OCI-LY1 (cell line): ENCODE measurements around the gene PRKCD.

Experiments used
- H2AFZ ChIP-seq: fragments of 200-600 bp; sonication (generic), shearing (Covaris generic); 2 replicates; pipeline ENCODE4 v1.6.0; 2014; ENCODE audit warnings: antibody characterized with exemption, mild to moderate bottlenecking, low read length
- H3F3A ChIP-seq: fragments of 200-600 bp; sonication (generic), shearing (Covaris generic); 2 replicates; pipeline ENCODE4 v1.6.0; 2014; ENCODE audit warnings: mild to moderate bottlenecking, antibody characterized with exemption, low read length, moderate library complexity; ENCODE audit not compliant: insufficient read depth
- H3K27ac ChIP-seq: fragments of 200-600 bp; sonication (generic); 2 replicates; pipeline ENCODE4 v1.5.1; 2014; ENCODE audit warnings: low read length, mixed run types, mild to moderate bottlenecking, low read depth; ENCODE audit not compliant: poor library complexity, severe bottlenecking
- H3K27me3 ChIP-seq: fragments of 200-600 bp; sonication (generic); 2 replicates; pipeline ENCODE4 v1.6.0; 2014; ENCODE audit warnings: antibody characterized with exemption, mild to moderate bottlenecking, low read length, moderate library complexity; ENCODE audit not compliant: insufficient read depth
- H3K36me3 ChIP-seq: fragments of 200-600 bp; sonication (generic); 2 replicates; pipeline ENCODE4 v1.6.1; 2014; ENCODE audit warnings: mild to moderate bottlenecking, antibody characterized with exemption, low read length, moderate library complexity, mixed read lengths; ENCODE audit not compliant: insufficient read depth
- H3K4me1 ChIP-seq: fragments of 200-600 bp; sonication (generic); 2 replicates; pipeline ENCODE4 v1.5.1; 2014; ENCODE audit warnings: mild to moderate bottlenecking, low read length, moderate library complexity; ENCODE audit not compliant: insufficient read depth, severe bottlenecking
- H3K4me2 ChIP-seq: fragments of 200-600 bp; sonication (generic), shearing (Covaris generic); 2 replicates; pipeline ENCODE4 v1.6.1; 2014; ENCODE audit warnings: low read length
- H3K4me3 ChIP-seq: fragments of 200-600 bp; sonication (generic); 2 replicates; pipeline ENCODE4 v1.5.1; 2014; ENCODE audit warnings: low read length, low read depth, mild to moderate bottlenecking, mixed read lengths; ENCODE audit not compliant: poor library complexity, severe bottlenecking
- H3K79me2 ChIP-seq: fragments of 200-600 bp; shearing (Covaris generic); 2 replicates; pipeline ENCODE4 v1.6.1; 2016; ENCODE audit warnings: mixed run types, low read length, mixed read lengths; ENCODE audit not compliant: insufficient read depth
- H3K9ac ChIP-seq: fragments of 200-600 bp; sonication (generic), shearing (Covaris generic); 2 replicates; pipeline ENCODE4 v1.6.1; 2014; ENCODE audit warnings: mild to moderate bottlenecking, low read length, mixed read lengths
- H3K9me2 ChIP-seq: fragments of 200-600 bp; sonication (generic), shearing (Covaris generic); 2 replicates; pipeline ENCODE4 v1.6.1; 2014; ENCODE audit warnings: low read depth, mild to moderate bottlenecking, low read length, mixed read lengths
- H3K9me3 ChIP-seq: fragments of 200-600 bp; shearing (Covaris generic); 2 replicates; pipeline ENCODE4 v1.6.1; 2014; ENCODE audit warnings: low read length, mixed read lengths
- H4K20me1 ChIP-seq: fragments of 200-600 bp; sonication (generic), shearing (Covaris generic); 2 replicates; pipeline ENCODE4 v1.6.0; 2016; ENCODE audit warnings: mild to moderate bottlenecking, low read length; ENCODE audit not compliant: insufficient read depth
- CTCF ChIP-seq: fragments of 200-600 bp; sonication (generic), shearing (Covaris generic); IDR thresholded peaks from 2 replicates; pipeline ENCODE4 v1.5.1; 2017; ENCODE audit warnings: mild to moderate bottlenecking, antibody characterized with exemption, low read length, moderate library complexity, mixed read lengths
- EZH2 ChIP-seq: fragments of 200-600 bp; sonication (generic), shearing (Covaris generic); IDR thresholded peaks from 2 replicates; pipeline ENCODE4 v1.8.0; 2017; ENCODE audit warnings: borderline replicate concordance, mixed run types, mild to moderate bottlenecking, antibody characterized with exemption, low read length, moderate library complexity, mixed read lengths

The PRKCD gene

GRCh38 chr3:53194210-53195065 is 33.4 kb downstream of the PRKCD start:
- no peaks in the 10 kb centered on the region for H3K9me3 ChIP-seq
- H3K4me3 ChIP-seq = no peak overlapping the region
- H3F3A ChIP-seq = no peaks in the 10 kb centered on the region
- H3K9me2 ChIP-seq = no peaks in the 10 kb centered on the region
- H3K9ac ChIP-seq = no peak overlapping the region
- TF ChIP-seq CTCF (no peak), EZH2 (no peak)
- H2AFZ ChIP-seq = no peak overlapping the region
- H3K79me2 ChIP-seq = 0 out of 2 replicates have a peak, but pooled peaks cover 4% of the 10 kb centered on the region
- no peaks in the 10 kb centered on the region for H4K20me1 ChIP-seq
- no peaks in the 10 kb centered on the region for H3K27me3 ChIP-seq
- H3K4me1 ChIP-seq = peaks cover 49% of the 10 kb centered on the region
- H3K27ac ChIP-seq = no peak overlapping the region
- no peak overlapping the region for H3K4me2 ChIP-seq
- H3K36me3 ChIP-seq = peaks cover 6% of the 10 kb centered on the region; the same call in 1 of the 2 replicates

GRCh38 chr3:53195066-53195450 is 34.0 kb downstream of the PRKCD start:
- Histone ChIP-seq H3K36me3 (peaks cover 7% of the 10 kb centered on the region), H3F3A (no peaks in the 10 kb centered on the region), H3K27me3 (no peaks in the 10 kb centered on the region), H3K4me3 (no peak overlapping the region), H3K27ac (no peak overlapping the region), H3K79me2 (0 out of 2 replicates have a peak, but pooled peaks cover 4% of the 10 kb centered on the region), H4K20me1 (no peaks in the 10 kb centered on the region), H3K4me1 (peaks cover 49% of the 10 kb centered on the region), H2AFZ (no peak overlapping the region), H3K4me2 (no peak overlapping the region), H3K9me2 (no peaks in the 10 kb centered on the region), H3K9ac (no peak overlapping the region), H3K9me3 (no peaks in the 10 kb centered on the region)
- no peak for TF ChIP-seq CTCF
- TF ChIP-seq EZH2 = no peak

GRCh38 chr3:53195602-53196574 is 34.9 kb downstream of the PRKCD start:
- no peaks in the 10 kb centered on the region for H4K20me1 ChIP-seq
- H3F3A ChIP-seq = no peaks in the 10 kb centered on the region
- no peaks in the 10 kb centered on the region for H3K9me2 ChIP-seq
- H3K9ac ChIP-seq = peak overlapping the region; percentile 64; the same call in 1 of the 2 replicates
- H3K4me2 ChIP-seq = peak overlapping the region; percentile 75
- H3K79me2 ChIP-seq = 0 out of 2 replicates have a peak, but pooled peaks cover 4% of the 10 kb centered on the region
- no peaks in the 10 kb centered on the region for H3K9me3 ChIP-seq
- peak overlapping the region; percentile 65 for H3K4me3 ChIP-seq
- H2AFZ ChIP-seq = no peak overlapping the region
- no peaks in the 10 kb centered on the region for H3K27me3 ChIP-seq
- peaks cover 49% of the 10 kb centered on the region for H3K4me1 ChIP-seq
- peak overlapping the region; percentile 79 for H3K27ac ChIP-seq
- TF ChIP-seq EZH2 (no peak), CTCF (peak; percentile 98)
- H3K36me3 ChIP-seq = peaks cover 13% of the 10 kb centered on the region
